Neural cell (in vitro differentiated cells): Measurements from ENCODE around the gene ZC3H12D. TPM values are rescaled to one million over a fixed set of nuclear protein-coding genes. Genes with fewer than 3 reads are reported as not detected.
"Not testable (repeated sequence)": the region's sequence is repeated elsewhere in the genome, so short reads cannot be mapped to it uniquely, and the experiment has no call there.

Source experiments
- H2AFZ ChIP-seq: fragments of 200-600, 300-800 bp; sonication (generic), shearing (Covaris generic); 2 replicates; pipeline ENCODE4 v1.6.0; 2014; ENCODE audit warnings: low read depth, mild to moderate bottlenecking, antibody characterized with exemption, low read length, moderate library complexity
- H3F3A ChIP-seq: fragments of 200-600 bp; shearing (Covaris generic); 2 replicates; pipeline ENCODE4 v1.6.1; 2016; ENCODE audit warnings: mild to moderate bottlenecking, moderate library complexity, mixed read lengths, antibody characterized with exemption, low read length; ENCODE audit not compliant: insufficient read depth, poor library complexity, severe bottlenecking
- H3K27ac ChIP-seq: fragments of 200-600, 300-800 bp; sonication (generic), shearing (Covaris generic); 2 replicates; pipeline ENCODE4 v1.5.1; 2014; ENCODE audit warnings: mild to moderate bottlenecking, low read length, moderate library complexity
- H3K27me3 ChIP-seq: fragments of 300-800, 200-600 bp; sonication (generic), shearing (Covaris generic); 2 replicates; pipeline ENCODE4 v1.6.0; 2014; ENCODE audit warnings: mild to moderate bottlenecking, low read depth, low read length, moderate library complexity; ENCODE audit not compliant: insufficient read depth
- H3K36me3 ChIP-seq: fragments of 300-800, 200-600 bp; sonication (generic), shearing (Covaris generic); 2 replicates; pipeline ENCODE4 v1.5.1; 2014; ENCODE audit warnings: mild to moderate bottlenecking, antibody characterized with exemption, low read length, moderate library complexity; ENCODE audit not compliant: insufficient read depth
- H3K4me2 ChIP-seq: fragments of 300-800, 200-600 bp; sonication (generic), shearing (Covaris generic); 2 replicates; pipeline ENCODE4 v1.6.0; 2014; ENCODE audit warnings: mild to moderate bottlenecking, low read length
- H3K4me3 ChIP-seq: fragments of 300-800, 200-600 bp; sonication (generic), shearing (Covaris generic); 2 replicates; pipeline ENCODE4 v1.5.1; 2014; ENCODE audit warnings: mild to moderate bottlenecking, low read length, moderate library complexity
- H3K79me2 ChIP-seq: fragments of 200-600 bp; shearing (Covaris generic); replicated peaks from 2 replicates; pipeline ENCODE4 v1.6.0; 2014; ENCODE audit warnings: mild to moderate bottlenecking, low read length, moderate library complexity; ENCODE audit not compliant: insufficient read depth
- H3K9ac ChIP-seq: fragments of 300-800, 200-600 bp; sonication (generic), shearing (Covaris generic); 2 replicates; pipeline ENCODE4 v1.6.1; 2016; ENCODE audit warnings: mild to moderate bottlenecking, low read length, mixed read lengths
- H3K9me2 ChIP-seq: fragments of 200-600 bp; shearing (Covaris generic); 2 replicates; pipeline ENCODE4 v1.6.1; 2016; ENCODE audit warnings: mild to moderate bottlenecking, low read length, mixed read lengths; ENCODE audit not compliant: insufficient read depth
- H3K9me3 ChIP-seq: fragments of 200-600, 300-800 bp; sonication (generic), shearing (Covaris generic); 2 replicates; pipeline ENCODE4 v1.6.1; 2016; ENCODE audit warnings: mild to moderate bottlenecking, mixed run types, low read length, moderate library complexity, mixed read lengths
- H4K20me1 ChIP-seq: fragments of 200-600 bp; shearing (Covaris generic); 2 replicates; pipeline ENCODE4 v1.6.1; 2016; ENCODE audit warnings: mild to moderate bottlenecking, mixed run types; ENCODE audit not compliant: insufficient read depth
- EP300 ChIP-seq: fragments of 450-650 bp; conservative IDR thresholded peaks from 2 replicates; pipeline ENCODE4 v1.6.1; 2014; ENCODE audit warnings: antibody characterized with exemption, mild to moderate bottlenecking, moderate library complexity; ENCODE audit not compliant: poor library complexity, severe bottlenecking
- EZH2 ChIP-seq: fragments of 200-600, 300-800 bp; shearing (Covaris generic), sonication (generic); IDR thresholded peaks from 2 replicates; pipeline ENCODE4 v1.6.1; 2014; ENCODE audit warnings: antibody characterized with exemption, low read length, borderline replicate concordance, mild to moderate bottlenecking; ENCODE audit not compliant: insufficient read depth, poor library complexity, severe bottlenecking
- MXI1 ChIP-seq: fragments of 450-650 bp; conservative IDR thresholded peaks from 2 replicates; pipeline ENCODE4 v1.6.1; 2014; ENCODE audit warnings: antibody characterized with exemption, mild to moderate bottlenecking; ENCODE audit not compliant: poor library complexity, severe bottlenecking
- POLR2AphosphoS5 ChIP-seq: IDR thresholded peaks from 2 replicates; pipeline ENCODE4 v1.6.1; 2012
- RAD21 ChIP-seq: fragments of 450-650 bp; conservative IDR thresholded peaks from 2 replicates; pipeline ENCODE4 v1.6.1; 2014; ENCODE audit warnings: antibody characterized with exemption, mild to moderate bottlenecking, moderate library complexity
- SMC3 ChIP-seq: fragments of 450-650 bp; conservative IDR thresholded peaks from 2 replicates; pipeline ENCODE4 v1.6.1; 2014; ENCODE audit warnings: antibody characterized with exemption, mild to moderate bottlenecking, moderate library complexity; ENCODE audit not compliant: poor library complexity
- TAF1 ChIP-seq: IDR thresholded peaks from 2 replicates; pipeline ENCODE4 v1.6.1; 2012; ENCODE audit warnings: low read depth
- polyA plus RNA-seq: library from polyadenylated mRNA; depleted of rRNA; stranded (reverse); fragments of >200 nt; gene quantifications from 2 replicates; pipeline ENCODE4 v1.2.3, GENCODE V29; 2014
- TF ChIP-seq, protein P1 (sequence below): fragments of 450-650 bp; IDR thresholded peaks from 2 replicates; pipeline ENCODE4 v1.5.1; 2014; ENCODE audit warnings: antibody characterized with exemption, mild to moderate bottlenecking, moderate library complexity; ENCODE audit not compliant: poor library complexity, severe bottlenecking
- TF ChIP-seq, protein P2 (sequence below): IDR thresholded peaks from 2 replicates; pipeline ENCODE4 v1.6.1; 2012; ENCODE audit warnings: borderline replicate concordance

The ZC3H12D gene
- polyA plus RNA-seq, 1 donor from 2014 or later = 1.0 TPM

DNA sequence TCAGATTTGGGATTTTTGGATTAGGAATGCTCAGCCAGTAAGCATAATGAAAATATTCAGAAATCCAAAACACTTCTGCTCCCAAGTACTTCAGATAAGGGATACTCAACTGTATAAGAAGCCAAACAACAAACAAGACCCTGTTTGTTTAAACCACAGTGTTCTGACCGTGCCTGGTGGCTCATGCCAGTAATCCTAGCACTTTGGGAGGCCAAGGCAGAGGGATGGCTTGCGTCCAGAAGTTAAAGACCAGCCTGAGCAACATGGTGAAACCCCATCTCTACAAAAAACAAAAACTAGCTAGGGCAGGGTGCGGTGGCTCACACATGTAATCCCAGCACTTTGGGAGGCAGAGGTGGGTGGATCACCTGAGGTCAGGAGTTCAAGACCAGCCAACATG, 24.6 kb downstream of the ZC3H12D start:
- H3F3A ChIP-seq, H3K9me2 ChIP-seq, H3K4me3 ChIP-seq, H3K27me3 ChIP-seq, H2AFZ ChIP-seq, H3K9ac ChIP-seq, H3K9me3 ChIP-seq, H3K27ac ChIP-seq, H4K20me1 ChIP-seq, H3K4me2 ChIP-seq, H3K79me2 ChIP-seq, H3K36me3 ChIP-seq: not testable (repeated sequence)

GRCh38 chr6:149459761-149460160, 25.1 kb downstream of the ZC3H12D start:
- no peaks in the 10 kb centered on the region for H3K9me2 ChIP-seq
- no peaks in the 10 kb centered on the region for H3F3A ChIP-seq
- no peaks in the 10 kb centered on the region for H3K36me3 ChIP-seq
- no peaks in the 10 kb centered on the region for H3K79me2 ChIP-seq
- TF ChIP-seq MXI1 (no peak), EZH2 (no peak), POLR2AphosphoS5 (no peak), RAD21 (no peak), EP300 (no peak), SMC3 (no peak), TAF1 (no peak)
- TF ChIP-seq, protein P1, sequence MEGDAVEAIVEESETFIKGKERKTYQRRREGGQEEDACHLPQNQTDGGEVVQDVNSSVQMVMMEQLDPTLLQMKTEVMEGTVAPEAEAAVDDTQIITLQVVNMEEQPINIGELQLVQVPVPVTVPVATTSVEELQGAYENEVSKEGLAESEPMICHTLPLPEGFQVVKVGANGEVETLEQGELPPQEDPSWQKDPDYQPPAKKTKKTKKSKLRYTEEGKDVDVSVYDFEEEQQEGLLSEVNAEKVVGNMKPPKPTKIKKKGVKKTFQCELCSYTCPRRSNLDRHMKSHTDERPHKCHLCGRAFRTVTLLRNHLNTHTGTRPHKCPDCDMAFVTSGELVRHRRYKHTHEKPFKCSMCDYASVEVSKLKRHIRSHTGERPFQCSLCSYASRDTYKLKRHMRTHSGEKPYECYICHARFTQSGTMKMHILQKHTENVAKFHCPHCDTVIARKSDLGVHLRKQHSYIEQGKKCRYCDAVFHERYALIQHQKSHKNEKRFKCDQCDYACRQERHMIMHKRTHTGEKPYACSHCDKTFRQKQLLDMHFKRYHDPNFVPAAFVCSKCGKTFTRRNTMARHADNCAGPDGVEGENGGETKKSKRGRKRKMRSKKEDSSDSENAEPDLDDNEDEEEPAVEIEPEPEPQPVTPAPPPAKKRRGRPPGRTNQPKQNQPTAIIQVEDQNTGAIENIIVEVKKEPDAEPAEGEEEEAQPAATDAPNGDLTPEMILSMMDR = no peak
- TF ChIP-seq, protein P2, sequence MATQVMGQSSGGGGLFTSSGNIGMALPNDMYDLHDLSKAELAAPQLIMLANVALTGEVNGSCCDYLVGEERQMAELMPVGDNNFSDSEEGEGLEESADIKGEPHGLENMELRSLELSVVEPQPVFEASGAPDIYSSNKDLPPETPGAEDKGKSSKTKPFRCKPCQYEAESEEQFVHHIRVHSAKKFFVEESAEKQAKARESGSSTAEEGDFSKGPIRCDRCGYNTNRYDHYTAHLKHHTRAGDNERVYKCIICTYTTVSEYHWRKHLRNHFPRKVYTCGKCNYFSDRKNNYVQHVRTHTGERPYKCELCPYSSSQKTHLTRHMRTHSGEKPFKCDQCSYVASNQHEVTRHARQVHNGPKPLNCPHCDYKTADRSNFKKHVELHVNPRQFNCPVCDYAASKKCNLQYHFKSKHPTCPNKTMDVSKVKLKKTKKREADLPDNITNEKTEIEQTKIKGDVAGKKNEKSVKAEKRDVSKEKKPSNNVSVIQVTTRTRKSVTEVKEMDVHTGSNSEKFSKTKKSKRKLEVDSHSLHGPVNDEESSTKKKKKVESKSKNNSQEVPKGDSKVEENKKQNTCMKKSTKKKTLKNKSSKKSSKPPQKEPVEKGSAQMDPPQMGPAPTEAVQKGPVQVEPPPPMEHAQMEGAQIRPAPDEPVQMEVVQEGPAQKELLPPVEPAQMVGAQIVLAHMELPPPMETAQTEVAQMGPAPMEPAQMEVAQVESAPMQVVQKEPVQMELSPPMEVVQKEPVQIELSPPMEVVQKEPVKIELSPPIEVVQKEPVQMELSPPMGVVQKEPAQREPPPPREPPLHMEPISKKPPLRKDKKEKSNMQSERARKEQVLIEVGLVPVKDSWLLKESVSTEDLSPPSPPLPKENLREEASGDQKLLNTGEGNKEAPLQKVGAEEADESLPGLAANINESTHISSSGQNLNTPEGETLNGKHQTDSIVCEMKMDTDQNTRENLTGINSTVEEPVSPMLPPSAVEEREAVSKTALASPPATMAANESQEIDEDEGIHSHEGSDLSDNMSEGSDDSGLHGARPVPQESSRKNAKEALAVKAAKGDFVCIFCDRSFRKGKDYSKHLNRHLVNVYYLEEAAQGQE = no peak
- no peak overlapping the region for H3K4me2 ChIP-seq
- no peaks in the 10 kb centered on the region for H4K20me1 ChIP-seq
- no peak overlapping the region for H3K4me3 ChIP-seq
- no peak overlapping the region for H3K9ac ChIP-seq
- no peak overlapping the region for H2AFZ ChIP-seq
- H3K27me3 ChIP-seq = no peaks in the 10 kb centered on the region
- no peaks in the 10 kb centered on the region for H3K9me3 ChIP-seq
- no peak overlapping the region for H3K27ac ChIP-seq

DNA sequence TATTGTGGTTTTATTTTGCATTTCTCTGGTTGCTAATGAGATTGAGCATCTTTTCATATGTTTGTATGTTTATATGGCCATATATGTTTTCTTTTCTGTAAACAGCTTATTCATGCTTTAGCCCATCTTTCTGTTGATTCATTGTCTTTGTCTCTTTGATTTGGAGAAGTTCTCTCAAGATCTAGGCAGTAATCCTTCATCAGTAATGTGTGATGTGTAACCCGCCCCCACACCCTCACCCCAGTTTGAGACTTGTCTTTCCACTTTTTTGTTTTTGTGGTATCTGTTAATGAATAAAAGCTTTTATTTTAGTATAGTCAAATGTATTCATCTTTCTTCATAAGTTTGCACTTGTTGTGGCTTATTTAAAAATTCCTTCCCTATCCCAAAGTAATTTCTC, 26.0 kb downstream of the ZC3H12D start:
- no peaks in the 10 kb centered on the region for H3K27me3 ChIP-seq
- H3K27ac ChIP-seq = no peak overlapping the region
- H4K20me1 ChIP-seq = no peaks in the 10 kb centered on the region
- H3F3A ChIP-seq = no peaks in the 10 kb centered on the region
- no peaks in the 10 kb centered on the region for H3K36me3 ChIP-seq
- no peaks in the 10 kb centered on the region for H3K9me3 ChIP-seq
- H2AFZ ChIP-seq = no peak overlapping the region
- H3K9me2 ChIP-seq = no peaks in the 10 kb centered on the region
- H3K4me2 ChIP-seq = no peak overlapping the region
- no peak overlapping the region for H3K9ac ChIP-seq
- TF ChIP-seq POLR2AphosphoS5 (no peak), SMC3 (no peak), TAF1 (no peak), EP300 (no peak), MXI1 (no peak), RAD21 (no peak), EZH2 (no peak)
- TF ChIP-seq, protein P2 = no peak
- TF ChIP-seq, protein P1 = no peak
- H3K79me2 ChIP-seq = no peaks in the 10 kb centered on the region
- no peak overlapping the region for H3K4me3 ChIP-seq
